Osteocyte (in vitro differentiated cells): ENCODE measurements around the gene ADAMTS16. TPM values are rescaled to one million over a fixed set of nuclear protein-coding genes. Genes with fewer than 3 reads are reported as not detected.

Experiments
- DNase-seq: peaks from one replicate; pipeline ENCODE4 v3.0.0; 2021; ENCODE audit warnings: mixed read lengths; ENCODE audit not compliant: unreplicated experiment; ENCODE audit errors: extremely low spot score
- H3K27ac Mint-ChIP-seq: one replicate; pipeline ENCODE4 v1.8.0; 2021; ENCODE audit warnings: mild to moderate bottlenecking, mixed read lengths; ENCODE audit not compliant: unreplicated experiment
- H3K27me3 Mint-ChIP-seq: one replicate; pipeline ENCODE4 v1.8.0; 2021; ENCODE audit warnings: mixed read lengths; ENCODE audit not compliant: unreplicated experiment
- H3K36me3 Mint-ChIP-seq: one replicate; pipeline ENCODE4 v1.8.0; 2021; ENCODE audit warnings: mixed read lengths; ENCODE audit not compliant: unreplicated experiment
- H3K4me1 Mint-ChIP-seq: one replicate; pipeline ENCODE4 v1.8.0; 2021; ENCODE audit warnings: mixed read lengths; ENCODE audit not compliant: unreplicated experiment
- H3K4me3 Mint-ChIP-seq: one replicate; pipeline ENCODE4 v1.8.0; 2021; ENCODE audit warnings: mild to moderate bottlenecking, moderate library complexity, mixed read lengths; ENCODE audit not compliant: unreplicated experiment
- H3K9me3 Mint-ChIP-seq: one replicate; pipeline ENCODE4 v1.8.0; 2021; ENCODE audit warnings: mixed read lengths; ENCODE audit not compliant: unreplicated experiment
- total RNA-seq: library from RNA; stranded (reverse); gene quantifications from 2 replicates; pipeline ENCODE4 v1.2.1, GENCODE V29; 2021
- TF ChIP-seq, protein P1 (sequence below): fragments of 200-600 bp; sonication (generic); IDR thresholded peaks from 2 replicates; pipeline ENCODE4 v1.5.0; 2021; ENCODE audit warnings: antibody characterized with exemption, mild to moderate bottlenecking, moderate library complexity

Gene ADAMTS16
- total RNA-seq, 1 donor from 2014 or later = not detected

DNA sequence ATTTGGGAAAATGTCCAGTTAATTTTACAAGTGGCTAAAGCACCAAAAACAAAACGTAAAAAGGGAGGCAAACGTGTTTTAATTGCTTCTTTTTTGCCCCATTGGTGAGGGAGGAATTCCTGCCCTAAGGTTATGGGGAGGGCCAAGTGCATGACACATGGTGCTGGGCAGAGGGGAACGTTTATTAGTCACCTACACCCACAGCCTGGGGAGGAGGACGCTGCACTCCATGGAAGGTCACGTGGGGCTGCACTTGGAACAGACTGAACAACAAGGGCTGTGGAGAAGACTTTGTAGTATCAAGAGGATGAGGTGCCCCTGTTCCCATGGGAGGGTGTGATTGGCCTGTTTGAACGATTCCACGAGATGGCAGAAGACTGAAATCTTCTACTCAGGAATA, 13.7 kb upstream of the ADAMTS16 start:
- Mint-ChIP-seq H3K36me3 (no peaks in the 10 kb centered on the region), H3K4me1 (no peaks in the 10 kb centered on the region), H3K27ac (no peak overlapping the region), H3K4me3 (no peak overlapping the region), H3K9me3 (no peaks in the 10 kb centered on the region), H3K27me3 (peaks cover 15% of the 10 kb centered on the region)
- TF ChIP-seq, protein P1, sequence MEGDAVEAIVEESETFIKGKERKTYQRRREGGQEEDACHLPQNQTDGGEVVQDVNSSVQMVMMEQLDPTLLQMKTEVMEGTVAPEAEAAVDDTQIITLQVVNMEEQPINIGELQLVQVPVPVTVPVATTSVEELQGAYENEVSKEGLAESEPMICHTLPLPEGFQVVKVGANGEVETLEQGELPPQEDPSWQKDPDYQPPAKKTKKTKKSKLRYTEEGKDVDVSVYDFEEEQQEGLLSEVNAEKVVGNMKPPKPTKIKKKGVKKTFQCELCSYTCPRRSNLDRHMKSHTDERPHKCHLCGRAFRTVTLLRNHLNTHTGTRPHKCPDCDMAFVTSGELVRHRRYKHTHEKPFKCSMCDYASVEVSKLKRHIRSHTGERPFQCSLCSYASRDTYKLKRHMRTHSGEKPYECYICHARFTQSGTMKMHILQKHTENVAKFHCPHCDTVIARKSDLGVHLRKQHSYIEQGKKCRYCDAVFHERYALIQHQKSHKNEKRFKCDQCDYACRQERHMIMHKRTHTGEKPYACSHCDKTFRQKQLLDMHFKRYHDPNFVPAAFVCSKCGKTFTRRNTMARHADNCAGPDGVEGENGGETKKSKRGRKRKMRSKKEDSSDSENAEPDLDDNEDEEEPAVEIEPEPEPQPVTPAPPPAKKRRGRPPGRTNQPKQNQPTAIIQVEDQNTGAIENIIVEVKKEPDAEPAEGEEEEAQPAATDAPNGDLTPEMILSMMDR = no peak
- DNase-seq = no peak

DNA sequence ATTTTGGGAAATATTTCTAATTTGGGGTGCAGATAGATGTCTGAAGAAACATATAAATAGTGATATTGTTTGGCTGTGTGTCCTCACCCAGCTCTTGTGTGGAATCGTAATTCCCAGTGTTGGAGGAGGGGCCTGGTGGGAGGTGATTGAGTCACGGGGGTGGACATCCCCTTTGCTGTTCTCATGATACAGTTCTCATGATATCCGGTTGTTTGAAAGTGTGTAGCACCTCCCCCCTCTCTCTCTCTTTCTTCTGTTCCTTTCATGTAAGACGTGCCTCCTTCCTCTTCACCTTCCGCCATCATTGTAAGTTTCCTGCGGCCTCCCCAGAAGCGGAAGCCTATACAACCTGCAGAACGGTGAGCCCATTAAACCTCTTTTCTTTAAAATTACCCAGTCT, 11.4 kb upstream of the ADAMTS16 start:
- Mint-ChIP-seq H3K27ac (no peak overlapping the region), H3K4me3 (no peak overlapping the region), H3K9me3 (no peaks in the 10 kb centered on the region), H3K36me3 (no peaks in the 10 kb centered on the region), H3K4me1 (no peaks in the 10 kb centered on the region), H3K27me3 (peaks cover 8% of the 10 kb centered on the region)
- DNase-seq = no peak
- TF ChIP-seq, protein P1 = no peak

DNA sequence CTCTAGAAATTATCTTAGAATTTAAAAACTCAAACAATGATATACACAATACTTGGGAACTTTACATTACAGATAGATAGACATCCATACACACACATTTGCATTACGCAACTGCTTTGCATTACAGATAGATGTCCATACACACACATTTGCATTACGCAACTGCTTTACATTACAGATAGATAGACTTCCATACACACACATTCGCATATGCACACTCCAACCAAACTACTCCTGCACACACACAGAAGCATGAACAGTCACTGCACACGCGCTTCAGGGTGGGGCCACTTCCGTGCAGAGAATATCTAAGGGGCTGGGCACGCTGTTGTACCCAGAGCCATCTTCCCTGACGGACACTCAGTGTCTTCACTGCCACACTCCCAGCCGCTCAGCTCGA, 7.9 kb upstream of the ADAMTS16 start:
- no peaks in the 10 kb centered on the region for H3K4me1 Mint-ChIP-seq
- H3K36me3 Mint-ChIP-seq = no peaks in the 10 kb centered on the region
- no peak overlapping the region for H3K4me3 Mint-ChIP-seq
- no peaks in the 10 kb centered on the region for H3K9me3 Mint-ChIP-seq
- no peak for DNase-seq
- TF ChIP-seq, protein P1 = no peak
- peaks cover 9% of the 10 kb centered on the region for H3K27me3 Mint-ChIP-seq
- no peak overlapping the region for H3K27ac Mint-ChIP-seq

DNA sequence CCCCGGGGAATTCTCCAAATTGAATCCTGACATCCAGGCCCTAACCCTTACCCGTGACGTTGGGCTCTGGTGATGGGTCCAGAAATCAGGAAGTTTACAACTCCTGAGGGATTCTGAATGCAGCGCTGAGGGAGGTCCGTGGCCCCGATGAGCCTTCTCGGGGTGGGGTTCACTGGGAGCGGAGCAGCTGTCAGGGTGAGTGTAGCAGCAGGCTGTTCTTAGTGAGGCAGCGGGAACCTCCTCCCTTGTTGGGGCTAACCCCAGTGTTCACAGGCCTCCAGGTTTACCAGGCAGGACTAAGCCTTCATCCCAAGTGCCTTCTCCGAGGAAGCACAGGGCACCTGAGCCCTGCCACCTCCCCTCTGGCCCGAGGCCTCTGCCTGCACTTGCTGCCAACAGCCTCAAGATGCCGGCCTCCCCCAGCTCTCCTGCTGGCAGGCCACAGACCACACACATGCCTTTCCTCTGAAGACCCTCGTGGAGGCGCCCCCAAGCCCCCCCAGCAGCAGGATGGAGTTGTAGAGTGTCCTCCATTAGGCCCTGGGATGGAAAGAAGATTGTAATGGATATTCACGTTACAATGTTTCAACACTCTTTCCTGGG, 7.3 kb upstream of the ADAMTS16 start:
- Mint-ChIP-seq H3K9me3 (no peaks in the 10 kb centered on the region), H3K4me1 (no peaks in the 10 kb centered on the region), H3K27me3 (peaks cover 9% of the 10 kb centered on the region), H3K36me3 (no peaks in the 10 kb centered on the region), H3K27ac (no peak overlapping the region), H3K4me3 (no peak overlapping the region)
- DNase-seq = no peak
- TF ChIP-seq, protein P1 = no peak

DNA sequence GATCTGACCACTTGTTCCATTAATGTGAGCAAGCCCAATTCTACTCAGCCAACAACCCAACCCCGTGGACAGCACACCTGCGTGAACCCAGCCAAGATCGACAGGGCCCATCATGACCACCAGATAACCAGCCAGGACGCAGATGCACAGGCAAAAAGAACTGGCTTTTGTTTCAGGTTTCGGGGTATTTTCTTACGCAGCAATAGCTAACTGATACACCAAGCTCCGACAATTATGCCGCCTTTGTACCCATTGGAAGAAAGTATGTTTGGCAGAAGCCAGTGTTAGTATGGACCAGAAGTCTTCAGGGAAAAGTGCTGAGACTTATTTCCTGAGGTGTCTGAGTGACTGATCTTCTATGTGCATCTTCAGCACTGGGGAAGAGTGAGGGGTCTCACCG, 6.0 kb upstream of the ADAMTS16 start:
- no peak overlapping the region for H3K4me3 Mint-ChIP-seq
- H3K9me3 Mint-ChIP-seq = no peaks in the 10 kb centered on the region
- H3K36me3 Mint-ChIP-seq = no peaks in the 10 kb centered on the region
- TF ChIP-seq, protein P1 = no peak
- no peak overlapping the region for H3K27ac Mint-ChIP-seq
- peaks cover 15% of the 10 kb centered on the region for H3K27me3 Mint-ChIP-seq
- no peaks in the 10 kb centered on the region for H3K4me1 Mint-ChIP-seq
- DNase-seq = no peak
